KOPT-K1 (cell line): ENCODE results near the gene TNFRSF19.

ENCODE experiments used
- H3K27ac ChIP-seq: fragments of 200-600 bp; sonication (generic); 2 replicates; pipeline ENCODE4 v1.5.1; 2016; ENCODE audit warnings: antibody characterized with exemption, mild to moderate bottlenecking, low read depth, low read length; ENCODE audit not compliant: poor library complexity, severe bottlenecking
- H3K36me3 ChIP-seq: fragments of 200-600 bp; sonication (generic); 2 replicates; pipeline ENCODE4 v1.5.1; 2017; ENCODE audit warnings: antibody characterized with exemption, mild to moderate bottlenecking, low read length, moderate library complexity; ENCODE audit not compliant: insufficient read depth
- H3K9me3 ChIP-seq: fragments of 200-600 bp; sonication (generic); 2 replicates; pipeline ENCODE4 v1.5.1; 2017; ENCODE audit warnings: antibody characterized with exemption, low read length, mild to moderate bottlenecking; ENCODE audit not compliant: insufficient read depth, poor library complexity, severe bottlenecking

Gene TNFRSF19

GRCh38 chr13:23558675-23559536 is 11.3 kb upstream of the TNFRSF19 start:
- Histone ChIP-seq H3K9me3 (no peaks in the 10 kb centered on the region), H3K36me3 (no peaks in the 10 kb centered on the region), H3K27ac (no peak overlapping the region)

- Histone ChIP-seq H3K36me3 (no peaks in the 10 kb centered on the region), H3K9me3 (no peaks in the 10 kb centered on the region), H3K27ac (no peak overlapping the region)
Observed at GRCh38 chr13:23560571-23561089, 9.6 kb upstream of the TNFRSF19 start.

GRCh38 chr13:23561261-23561660 is 9.0 kb upstream of the TNFRSF19 start:
- Histone ChIP-seq H3K9me3 (no peaks in the 10 kb centered on the region), H3K36me3 (no peaks in the 10 kb centered on the region), H3K27ac (no peak overlapping the region)

GRCh38 chr13:23563085-23563845 is 6.9 kb upstream of the TNFRSF19 start:
- no peak overlapping the region for H3K27ac ChIP-seq
- no peaks in the 10 kb centered on the region for H3K9me3 ChIP-seq
- no peaks in the 10 kb centered on the region for H3K36me3 ChIP-seq

GRCh38 chr13:23567906-23568460 is 2.2 kb upstream of the TNFRSF19 start:
- H3K27ac ChIP-seq = no peak overlapping the region
- H3K36me3 ChIP-seq = no peaks in the 10 kb centered on the region
- no peaks in the 10 kb centered on the region for H3K9me3 ChIP-seq

- Histone ChIP-seq H3K9me3 (no peaks in the 10 kb centered on the region), H3K27ac (no peak overlapping the region), H3K36me3 (no peaks in the 10 kb centered on the region)
Observed at GRCh38 chr13:23570921-23571315, 706 bp downstream of the TNFRSF19 start.

GRCh38 chr13:23571431-23571830 is 1.2 kb downstream of the TNFRSF19 start:
- Histone ChIP-seq H3K9me3 (no peaks in the 10 kb centered on the region), H3K36me3 (no peaks in the 10 kb centered on the region), H3K27ac (no peak overlapping the region)

GRCh38 chr13:23572836-23573235 is 2.6 kb downstream of the TNFRSF19 start:
- Histone ChIP-seq H3K27ac (no peak overlapping the region), H3K36me3 (no peaks in the 10 kb centered on the region), H3K9me3 (no peaks in the 10 kb centered on the region)

GRCh38 chr13:23574421-23575145 is 4.4 kb downstream of the TNFRSF19 start:
- no peaks in the 10 kb centered on the region for H3K36me3 ChIP-seq
- H3K9me3 ChIP-seq = no peaks in the 10 kb centered on the region
- no peak overlapping the region for H3K27ac ChIP-seq

GRCh38 chr13:23575632-23576031 is 5.4 kb downstream of the TNFRSF19 start:
- H3K9me3 ChIP-seq = no peaks in the 10 kb centered on the region
- no peaks in the 10 kb centered on the region for H3K36me3 ChIP-seq
- no peak overlapping the region for H3K27ac ChIP-seq

- Histone ChIP-seq H3K36me3 (no peaks in the 10 kb centered on the region), H3K9me3 (no peaks in the 10 kb centered on the region), H3K27ac (no peak overlapping the region)
Observed at GRCh38 chr13:23578411-23579071, 8.3 kb downstream of the TNFRSF19 start.

- Histone ChIP-seq H3K27ac (no peak overlapping the region), H3K9me3 (no peaks in the 10 kb centered on the region)
Observed at GRCh38 chr13:23579072-23579895, 9.1 kb downstream of the TNFRSF19 start.

GRCh38 chr13:23579896-23580683 is 9.9 kb downstream of the TNFRSF19 start:
- Histone ChIP-seq H3K36me3 (no peaks in the 10 kb centered on the region), H3K27ac (no peak overlapping the region), H3K9me3 (no peaks in the 10 kb centered on the region)

More at GRCh38 chr13:23579072-23579895, 9.1 kb downstream of the TNFRSF19 start:
- H3K36me3 ChIP-seq = no peaks in the 10 kb centered on the region
